GM12878 (cell line): ENCODE results near the gene GJA4. TPM values are rescaled to one million over a fixed set of nuclear protein-coding genes. Genes with fewer than 3 reads are reported as not detected.

Experiments used
- ATAC-seq: fragments of 200-7000 bp; cut with Tn5 transposase; 3 replicates; pipeline ENCODE4 v1.9.1; 2020; ENCODE audit warnings: mild to moderate bottlenecking, moderate library complexity
- BruUV-seq: library from RNA; stranded (reverse); fragments of 400-500 nt; replicated peaks from 2 replicates; lab custom pipeline; 2021; lab: Mats Ljungman, UMichigan
- CTCF ChIA-PET: fragments of 300-600 bp; sonication (Branson Sonifier 250); formaldehyde crosslinking; extraction: SDS; loops from one replicate; lab custom pipeline; 2021; ENCODE audit warnings: inconsistent platforms; lab: Yijun Ruan, JAX
- POLR2A ChIA-PET: fragments of 350-600 bp; formaldehyde crosslinking; extraction: SDS; loops from one replicate; lab custom pipeline; 2021; ENCODE audit warnings: inconsistent platforms; lab: Charles Lee
- RAD21 ChIA-PET: fragments of 300-600 bp; sonication (Branson Sonifier 250); formaldehyde crosslinking; loops from one replicate; lab custom pipeline; 2023; ENCODE audit warnings: antibody characterized with exemption; ENCODE audit not compliant: unreplicated experiment; lab: Charles Lee
- SMC1A ChIA-PET: fragments of 300-600 bp; sonication (Branson Sonifier 250); formaldehyde crosslinking; loops from one replicate; lab custom pipeline; 2023; ENCODE audit not compliant: unreplicated experiment, uncharacterized antibody; lab: Charles Lee
- DNase-seq: peaks from one replicate; pipeline ENCODE4 v3.0.0-alpha.2; 2011; ENCODE audit warnings: low read depth, low spot score
- FAIRE-seq: peaks from 3 replicates; lab custom pipeline; 2011; peaks lifted over from hg19 to GRCh38; lab: Jason Lieb, UNC
- H2AFZ ChIP-seq: 2 replicates; pipeline ENCODE4 v1.6.0; 2011; ENCODE audit warnings: low read depth, low read length, control low read depth; ENCODE audit not compliant: control insufficient read depth
- H3K27ac ChIP-seq: 2 replicates; pipeline ENCODE4 v1.5.1; 2011; ENCODE audit warnings: control low read depth; ENCODE audit not compliant: control insufficient read depth, insufficient read depth
- H3K27me3 ChIP-seq, 2 experiments: replicated peaks in 1 of 2; 2 replicates each; pipeline versions ENCODE4 v1.6.0 to v1.6.1; 2011; ENCODE audit warnings: low read length in 1 of 2; ENCODE audit not compliant: control insufficient read depth in 2 of 2, insufficient read depth in 2 of 2
- H3K36me3 ChIP-seq, 2 experiments: 2 replicates each; pipeline ENCODE4 v1.5.1; 2011; ENCODE audit warnings: low read length in 1 of 2; ENCODE audit not compliant: control insufficient read depth in 2 of 2, insufficient read depth in 2 of 2
- H3K4me1 ChIP-seq: 2 replicates; pipeline ENCODE4 v1.6.1; 2011; ENCODE audit warnings: mild to moderate bottlenecking, low read length, moderate library complexity, mixed read lengths; ENCODE audit not compliant: control insufficient read depth, insufficient read depth
- H3K4me2 ChIP-seq: 2 replicates; pipeline ENCODE4 v1.6.0; 2011; ENCODE audit warnings: control low read depth; ENCODE audit not compliant: control insufficient read depth, insufficient read depth
- H3K4me3 ChIP-seq: fragments of 200-600 bp; sonication (generic); 2 replicates; pipeline ENCODE4 v1.5.1; 2016
- H3K79me2 ChIP-seq: 2 replicates; pipeline ENCODE4 v1.6.0; 2011; ENCODE audit warnings: low read length; ENCODE audit not compliant: control insufficient read depth, insufficient read depth
- H3K9ac ChIP-seq: 2 replicates; pipeline ENCODE4 v1.8.0; 2011; ENCODE audit warnings: low read length, control low read depth, mixed read lengths; ENCODE audit not compliant: control insufficient read depth, insufficient read depth
- H3K9me3 ChIP-seq: replicated peaks from 3 replicates; pipeline ENCODE4 v1.5.1; 2011; ENCODE audit warnings: mild to moderate bottlenecking, low read length; ENCODE audit not compliant: control insufficient read depth, insufficient read depth
- H4K20me1 ChIP-seq: 2 replicates; pipeline ENCODE4 v1.6.0; 2011; ENCODE audit not compliant: control insufficient read depth, insufficient read depth
- CTCF ChIP-seq, 3 experiments: IDR thresholded peaks in 2 of 3; conservative IDR thresholded peaks in 1 of 3; 2 replicates each; pipeline ENCODE4 v1.5.1; 2011; ENCODE audit warnings: low read depth in 3 of 3, low read length in 3 of 3, mild to moderate bottlenecking in 3 of 3, control low read depth in 2 of 3, moderate library complexity in 2 of 3, inconsistent platforms in 1 of 3, mixed read lengths in 1 of 3; ENCODE audit not compliant: control insufficient read depth in 2 of 3, insufficient read depth in 1 of 3; ENCODE audit errors: extremely low read depth in 1 of 3
- ELK1 ChIP-seq: IDR thresholded peaks from 2 replicates; pipeline ENCODE4 v1.6.1; 2012; ENCODE audit warnings: low read depth, low read length, improper control_type of control experiment
- IRF5 ChIP-seq: fragments of 450-650 bp; IDR thresholded peaks from 2 replicates; pipeline ENCODE4 v1.6.1; 2017; ENCODE audit warnings: borderline replicate concordance
- MEF2B ChIP-seq: fragments of 450-650 bp; IDR thresholded peaks from 2 replicates; pipeline ENCODE4 v1.6.1; 2018; ENCODE audit warnings: mild to moderate bottlenecking, moderate library complexity; ENCODE audit not compliant: partially characterized antibody, poor library complexity, severe bottlenecking
- MTA3 ChIP-seq: IDR thresholded peaks from 2 replicates; pipeline ENCODE4 v1.6.1; 2012; ENCODE audit warnings: low read length, inconsistent platforms, borderline replicate concordance
- MYB ChIP-seq: fragments of 150-350 bp; IDR thresholded peaks from 2 replicates; pipeline ENCODE4 v1.6.1; 2014; ENCODE audit warnings: mild to moderate bottlenecking, low read depth, low read length, borderline replicate concordance
- NFIC ChIP-seq: IDR thresholded peaks from 2 replicates; pipeline ENCODE4 v1.6.1; 2012; ENCODE audit warnings: low read depth, mild to moderate bottlenecking, inconsistent platforms, low read length, moderate library complexity
- SMC3 ChIP-seq: IDR thresholded peaks from 2 replicates; pipeline ENCODE4 v1.6.1; 2011; ENCODE audit warnings: low read length, improper control_type of control experiment, borderline replicate concordance
- TAF1 ChIP-seq: IDR thresholded peaks from 2 replicates; pipeline ENCODE4 v1.6.1; 2011; ENCODE audit warnings: mild to moderate bottlenecking, low read depth, low read length, borderline replicate concordance
- USF1 ChIP-seq: IDR thresholded peaks from 2 replicates; pipeline ENCODE4 v1.6.1; 2011; ENCODE audit warnings: borderline replicate concordance, low read depth, mild to moderate bottlenecking, moderate library complexity, mixed read lengths, low read length; ENCODE audit not compliant: insufficient read depth; ENCODE audit errors: extremely low read length
- ZNF592 ChIP-seq: fragments of 450-650 bp; IDR thresholded peaks from 2 replicates; pipeline ENCODE4 v1.6.1; 2017; ENCODE audit warnings: mild to moderate bottlenecking, moderate library complexity
- ZSCAN29 ChIP-seq: fragments of 450-650 bp; IDR thresholded peaks from 2 replicates; pipeline ENCODE4 v1.6.1; 2017; ENCODE audit warnings: mild to moderate bottlenecking, moderate library complexity
- WGBS: methylation state at CpG from one replicate; pipeline ENCODE4 v1.1.6; 2016; ENCODE audit warnings: low lambda C conversion rate; ENCODE audit not compliant: insufficient replicate concordance, insufficient coverage; ENCODE audit errors: missing lambda C conversion rate; 5-methylcytosine and 5-hydroxymethylcytosine counted together
- in situ Hi-C: fragments of 300-500 bp; cut with MboI; formaldehyde crosslinking; loops from 9 replicates; pipeline ENCODE4 v1.14.3; 2018; ENCODE audit warnings: mixed read lengths
- intact Hi-C: fragments of 100-400 bp; cut with micrococcal nuclease; formaldehyde crosslinking; loops from one replicate; pipeline ENCODE4 v1.14.2; 2022; ENCODE audit not compliant: unreplicated experiment
- polyA plus RNA-seq, 11 experiments: library from polyadenylated mRNA; depleted of rRNA in 4 of 11; unstranded in 6 of 11; stranded (reverse) in 5 of 11; fragments of >200 nt; fragmentation: Nextera tagmentation in 4 of 11; fragmentation: Illumina TruSeq in 1 of 11; extraction: Ambion mirVana in 4 of 11; extraction: Trizol in 1 of 11; gene quantifications; 1 replicate in 1 of 11; 2 replicates in 10 of 11; pipeline versions ENCODE4 v1.2.1 to v1.2.3, GENCODE V29; 2011 to 2016; ENCODE audit warnings: inconsistent platforms in 2 of 11, missing spikeins in 2 of 11, low read depth in 1 of 11
- total RNA-seq, 4 experiments: library from RNA; depleted of rRNA in 3 of 4; stranded (reverse); fragments of >200 nt in 3 of 4; fragmentation: Illumina TruSeq in 1 of 4; extraction: Trizol in 1 of 4; gene quantifications; 2 replicates each; pipeline versions ENCODE4 v1.2.1 to v1.2.3, GENCODE V29; 2013 to 2021

Gene GJA4
- total and polyA plus RNA-seq, 10 of the 15 experiments (the other 5 are each of a cell fraction or from before 2014, with no cell fraction given), result 0.09 to 0.18 TPM; not detected in 8

- Histone ChIP-seq H4K20me1 (no peaks in the 10 kb centered on the region), H3K4me1 (no peaks in the 10 kb centered on the region), H3K79me2 (no peaks in the 10 kb centered on the region), H3K27ac (no peak overlapping the region), H3K4me2 (no peak overlapping the region), H3K36me3 (no peaks in the 10 kb centered on the region), H3K9me3 (no peaks in the 10 kb centered on the region), H2AFZ (no peak overlapping the region), H3K9ac (no peak overlapping the region), H3K27me3 (peaks cover 2 to 10% of the 10 kb centered on the region in 2 experiments; a peak in 3 of 4 replicates), H3K4me3 (no peak overlapping the region)
- BruUV-seq, result no TSS peak
- CTCF ChIA-PET, result no interaction called here
- FAIRE-seq (no peak), DNase-seq (no peak), ATAC-seq (no peak)
- intact Hi-C loops, result no loop called here
- RAD21 ChIA-PET, result no interaction called here
- in situ Hi-C loops, result no loop called here
- WGBS, result 24% methylated on average over 8 of the region's 10 CpGs
- SMC1A ChIA-PET, result interaction anchor here (1.1 kb wide), 1 partner anchor 122 kb away, joined by 3 read pairs; no protein-coding TSS in a partner anchor
- POLR2A ChIA-PET, result no interaction called here
- TF ChIP-seq ZSCAN29 (no peak), MYB (no peak), MTA3 (no peak), ZNF592 (no peak), NFIC (no peak), IRF5 (no peak), ELK1 (no peak), CTCF (IDR thresholded peaks at IDR 0.05 in 2 of 3, conservative IDR thresholded peaks at IDR 0.05 in 1 of 3; ENCODE audit: control insufficient read depth in 2 of 3, extremely low read depth in 1 of 3, insufficient read depth in 1 of 3, low read depth in 3 of 3, low read length in 3 of 3) (no peak), SMC3 (no peak), MEF2B (no peak), USF1 (no peak), TAF1 (no peak)
These were observed 15.1 kb upstream of the GJA4 start for GRCh38 chr1:34777519-34778321.
